ENCODE results near the gene WAC. TPM values are rescaled to one million over a fixed set of nuclear protein-coding genes. Genes with fewer than 3 reads are reported as not detected.

WAC gene
- total RNA-seq, 2 experiments from 2014 or later, result 126 to 145 TPM

- no peak overlapping the region for H3K27ac Mint-ChIP-seq
- H3K4me3 Mint-ChIP-seq, result peak overlapping the region; percentile 69
- CTCF ChIA-PET, result interaction anchor here (0.6 kb wide), 1 partner anchor 22 kb away, joined by 4 read pairs; no protein-coding TSS in a partner anchor
- H3K4me1 Mint-ChIP-seq, result peaks cover 13% of the 10 kb centered on the region
- POLR2A ChIA-PET, result no interaction called here
- H3K36me3 Mint-ChIP-seq (ENCODE audit: low read depth), result no peaks in the 10 kb centered on the region
- DNase-seq, result no peak
- H3K27me3 Mint-ChIP-seq, result peaks cover 73% of the 10 kb centered on the region
- H3K9me3 Mint-ChIP-seq, result no peaks in the 10 kb centered on the region
Observed at GRCh38 chr10:28669227-28670173, 136.6 kb downstream of the WAC start.

Other genes with a start within 250 kb of the WAC start
- gene MPP7, start 230.1 kb upstream of the WAC start, total RNA-seq, result 10 to 100 TPM; 18.7 to 20.2 TPM
- not detected for gene BAMBI, start 144.4 kb downstream of the WAC start, total RNA-seq